Measurements from ENCODE around the gene TMEM19. TPM values are rescaled to one million over a fixed set of nuclear protein-coding genes. Genes with fewer than 3 reads are reported as not detected.

TMEM19 gene
- polyA plus RNA-seq (2013) = 10.4 and 11.0 TPM in 2 replicates

GRCh38 chr12:71685914-71686657, at the start of gene TMEM19:
TMEM19 (plus strand) TSS chr12:71686082; CDS start chr12:71686681, 599 bp downstream.
- H2AK5ac ChIP-seq (ENCODE audit: low read length) = no peak within 1 kb of the TSS
- peak within 1 kb of the TSS; percentile 86 for H3K27ac ChIP-seq (ENCODE audit: low read depth, low read length)
- no peak within 1 kb of the TSS for H3K23ac ChIP-seq (ENCODE audit: low read length)
- no peaks in the 10 kb centered on the region for H3K27me3 ChIP-seq (ENCODE audit: insufficient read depth, low read length)
- peak within 1 kb of the TSS; percentile 99 for H4K12ac ChIP-seq (ENCODE audit: low read depth, low read length)
- H3K79me2 ChIP-seq (ENCODE audit: control insufficient read depth, insufficient read depth, low read length, poor library complexity) = peaks cover 3% of the 10 kb centered on the region
- H3K9ac ChIP-seq (ENCODE audit: low read length) = peak within 1 kb of the TSS; percentile 97
- H3K79me1 ChIP-seq (ENCODE audit: low read length) = peaks cover 6% of the 10 kb centered on the region
- peak within 1 kb of the TSS; percentile 97 for H4K91ac ChIP-seq (ENCODE audit: low read depth, low read length)
- H2BK120ac ChIP-seq (ENCODE audit: insufficient read depth, low read length, poor library complexity) = peak within 1 kb of the TSS; percentile 95
- H3K9me3 ChIP-seq (ENCODE audit: insufficient read depth, low read depth, low read length) = no peaks in the 10 kb centered on the region
- H4K8ac ChIP-seq (ENCODE audit: low read depth, low read length) = peak within 1 kb of the TSS; percentile 97
- WGBS (ENCODE audit: extremely low coverage, insufficient coverage, insufficient read length) = no CpG with 5 or more reads among the region's 63 CpGs
- H3K4me3 ChIP-seq (ENCODE audit: low read depth, low read length) = peak within 1 kb of the TSS; percentile 94
- H3K14ac ChIP-seq (ENCODE audit: low read length) = peak within 1 kb of the TSS; percentile 99
- H2AFZ ChIP-seq (ENCODE audit: insufficient read depth, low read length, poor library complexity) = peak within 1 kb of the TSS; percentile 99
- peak within 1 kb of the TSS; percentile 94 for H2BK5ac ChIP-seq (ENCODE audit: low read depth, low read length, poor library complexity)
- peak within 1 kb of the TSS; percentile 96 for H3K18ac ChIP-seq (ENCODE audit: low read length)
- peak within 1 kb of the TSS; percentile 95 for H3K4ac ChIP-seq (ENCODE audit: low read depth, low read length)
- H3K36me3 ChIP-seq (ENCODE audit: control insufficient read depth in 1 of 2, insufficient read depth in 2 of 2, low read length in 2 of 2) = peaks cover 0 to 3% of the 10 kb centered on the region in 2 experiments
- peaks cover 0 to 4% of the 10 kb centered on the region in 2 experiments for H3K4me1 ChIP-seq (ENCODE audit: control insufficient read depth in 1 of 2, insufficient read depth in 2 of 2, low read length in 2 of 2)
- no peak within 1 kb of the TSS for H2BK12ac ChIP-seq (ENCODE audit: low read length)
- H3K4me2 ChIP-seq (ENCODE audit: low read length) = peak within 1 kb of the TSS; percentile 65
- DNase-seq = peak; percentile 90 to 93

GRCh38 chr12:71636704-71637115, 49.2 kb upstream of the TMEM19 start:
- no CpG with 5 or more reads among the region's 3 CpGs for WGBS (ENCODE audit: extremely low coverage, insufficient coverage, insufficient read length)
- Histone ChIP-seq H3K27ac (ENCODE audit: low read depth, low read length) (no peak overlapping the region), H3K14ac (ENCODE audit: low read length) (no peak overlapping the region), H3K23ac (ENCODE audit: low read length) (no peak overlapping the region), H3K9ac (ENCODE audit: low read length) (no peak overlapping the region), H3K4ac (ENCODE audit: low read depth, low read length) (no peak overlapping the region), H2BK12ac (ENCODE audit: low read length) (no peak overlapping the region), H3K4me3 (ENCODE audit: low read depth, low read length) (no peak overlapping the region), H2BK5ac (ENCODE audit: low read depth, low read length, poor library complexity) (no peak overlapping the region), H3K4me1 (ENCODE audit: control insufficient read depth in 1 of 2, insufficient read depth in 2 of 2, low read length in 2 of 2) (no peaks in the 10 kb centered on the region), H2AK5ac (ENCODE audit: low read length) (no peak overlapping the region), H3K36me3 (ENCODE audit: control insufficient read depth in 1 of 2, insufficient read depth in 2 of 2, low read length in 2 of 2) (peaks cover 12 to 22% of the 10 kb centered on the region in 2 experiments), H4K12ac (ENCODE audit: low read depth, low read length) (no peak overlapping the region), H3K18ac (ENCODE audit: low read length) (no peak overlapping the region), H3K9me3 (ENCODE audit: insufficient read depth, low read depth, low read length) (no peaks in the 10 kb centered on the region), H3K27me3 (ENCODE audit: insufficient read depth, low read length) (no peaks in the 10 kb centered on the region), H3K4me2 (ENCODE audit: low read length) (no peak overlapping the region), H2BK120ac (ENCODE audit: insufficient read depth, low read length, poor library complexity) (no peak overlapping the region), H2AFZ (ENCODE audit: insufficient read depth, low read length, poor library complexity) (no peak overlapping the region), H4K8ac (ENCODE audit: low read depth, low read length) (no peak overlapping the region), H3K79me1 (ENCODE audit: low read length) (no peaks in the 10 kb centered on the region), H4K91ac (ENCODE audit: low read depth, low read length) (no peak overlapping the region), H3K79me2 (ENCODE audit: control insufficient read depth, insufficient read depth, low read length, poor library complexity) (no peaks in the 10 kb centered on the region)
- peak; percentile 35 to 92 for DNase-seq

- no peak overlapping the region for H2BK120ac ChIP-seq (ENCODE audit: insufficient read depth, low read length, poor library complexity)
- H2AFZ ChIP-seq (ENCODE audit: insufficient read depth, low read length, poor library complexity) = no peak overlapping the region
- no peak for DNase-seq
- no peak overlapping the region for H3K18ac ChIP-seq (ENCODE audit: low read length)
- H3K27ac ChIP-seq (ENCODE audit: low read depth, low read length) = no peak overlapping the region
- H3K4me2 ChIP-seq (ENCODE audit: low read length) = no peak overlapping the region
- H3K23ac ChIP-seq (ENCODE audit: low read length) = no peak overlapping the region
- H3K79me1 ChIP-seq (ENCODE audit: low read length) = no peaks in the 10 kb centered on the region
- no peak overlapping the region for H3K4me3 ChIP-seq (ENCODE audit: low read depth, low read length)
- H3K9ac ChIP-seq (ENCODE audit: low read length) = no peak overlapping the region
- peaks cover 18 to 25% of the 10 kb centered on the region in 2 experiments for H3K36me3 ChIP-seq (ENCODE audit: control insufficient read depth in 1 of 2, insufficient read depth in 2 of 2, low read length in 2 of 2)
- no peak overlapping the region for H2BK5ac ChIP-seq (ENCODE audit: low read depth, low read length, poor library complexity)
- H3K14ac ChIP-seq (ENCODE audit: low read length) = no peak overlapping the region
- no peaks in the 10 kb centered on the region for H3K79me2 ChIP-seq (ENCODE audit: control insufficient read depth, insufficient read depth, low read length, poor library complexity)
- no peaks in the 10 kb centered on the region for H3K9me3 ChIP-seq (ENCODE audit: insufficient read depth, low read depth, low read length)
- H3K4me1 ChIP-seq (ENCODE audit: control insufficient read depth in 1 of 2, insufficient read depth in 2 of 2, low read length in 2 of 2) = no peaks in the 10 kb centered on the region
- H4K91ac ChIP-seq (ENCODE audit: low read depth, low read length) = no peak overlapping the region
- H2AK5ac ChIP-seq (ENCODE audit: low read length) = no peak overlapping the region
- H3K27me3 ChIP-seq (ENCODE audit: insufficient read depth, low read length) = no peaks in the 10 kb centered on the region
- no peak overlapping the region for H3K4ac ChIP-seq (ENCODE audit: low read depth, low read length)
- H2BK12ac ChIP-seq (ENCODE audit: low read length) = no peak overlapping the region
- no peak overlapping the region for H4K12ac ChIP-seq (ENCODE audit: low read depth, low read length)
- no peak overlapping the region for H4K8ac ChIP-seq (ENCODE audit: low read depth, low read length)
Observed at GRCh38 chr12:71638499-71638898, 47.4 kb upstream of the TMEM19 start.

GRCh38 chr12:71639341-71639760, 46.5 kb upstream of the TMEM19 start:
- no peaks in the 10 kb centered on the region for H3K4me1 ChIP-seq (ENCODE audit: control insufficient read depth in 1 of 2, insufficient read depth in 2 of 2, low read length in 2 of 2)
- peaks cover 15 to 21% of the 10 kb centered on the region in 2 experiments for H3K36me3 ChIP-seq (ENCODE audit: control insufficient read depth in 1 of 2, insufficient read depth in 2 of 2, low read length in 2 of 2)
- no peak overlapping the region for H2BK12ac ChIP-seq (ENCODE audit: low read length)
- no peaks in the 10 kb centered on the region for H3K79me1 ChIP-seq (ENCODE audit: low read length)
- no peak overlapping the region for H3K4me2 ChIP-seq (ENCODE audit: low read length)
- H2AK5ac ChIP-seq (ENCODE audit: low read length) = no peak overlapping the region
- no peak overlapping the region for H3K4ac ChIP-seq (ENCODE audit: low read depth, low read length)
- no peak overlapping the region for H3K23ac ChIP-seq (ENCODE audit: low read length)
- H3K18ac ChIP-seq (ENCODE audit: low read length) = no peak overlapping the region
- no peak overlapping the region for H3K14ac ChIP-seq (ENCODE audit: low read length)
- H3K9me3 ChIP-seq (ENCODE audit: insufficient read depth, low read depth, low read length) = no peaks in the 10 kb centered on the region
- DNase-seq = peak in 1 of 2 donors; percentile 25
- WGBS (ENCODE audit: extremely low coverage, insufficient coverage, insufficient read length) = no CpG with 5 or more reads among the region's 2 CpGs
- H2AFZ ChIP-seq (ENCODE audit: insufficient read depth, low read length, poor library complexity) = no peak overlapping the region
- H3K27ac ChIP-seq (ENCODE audit: low read depth, low read length) = no peak overlapping the region
- no peak overlapping the region for H2BK120ac ChIP-seq (ENCODE audit: insufficient read depth, low read length, poor library complexity)
- no peak overlapping the region for H3K9ac ChIP-seq (ENCODE audit: low read length)
- H4K8ac ChIP-seq (ENCODE audit: low read depth, low read length) = no peak overlapping the region
- no peak overlapping the region for H2BK5ac ChIP-seq (ENCODE audit: low read depth, low read length, poor library complexity)
- H4K91ac ChIP-seq (ENCODE audit: low read depth, low read length) = no peak overlapping the region
- H3K27me3 ChIP-seq (ENCODE audit: insufficient read depth, low read length) = no peaks in the 10 kb centered on the region
- no peak overlapping the region for H3K4me3 ChIP-seq (ENCODE audit: low read depth, low read length)
- H3K79me2 ChIP-seq (ENCODE audit: control insufficient read depth, insufficient read depth, low read length, poor library complexity) = no peaks in the 10 kb centered on the region
- no peak overlapping the region for H4K12ac ChIP-seq (ENCODE audit: low read depth, low read length)

All from trophoblast cell (in vitro differentiated cells and primary cell).